ENCODE data around the gene CCDC187.

DNA sequence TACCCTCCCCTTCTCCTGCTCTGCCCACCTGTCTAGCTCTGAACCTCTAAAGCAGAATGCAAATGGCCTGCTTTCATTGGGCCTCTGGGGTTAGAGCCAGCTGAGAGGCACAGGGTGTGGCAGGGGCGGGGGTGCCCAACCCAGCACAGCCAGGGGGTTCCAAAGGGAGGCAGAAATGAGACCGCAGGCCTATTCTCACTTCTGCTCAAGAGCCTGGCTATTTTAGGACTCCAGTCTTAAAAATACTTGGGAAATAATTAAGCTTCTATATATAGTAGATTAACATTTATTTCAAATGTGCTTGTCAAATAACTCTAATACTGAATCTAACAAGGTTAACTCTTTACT, 63.9 kb downstream of the CCDC187 start:
- TF ChIP-seq GATA2 (IDR thresholded peaks at IDR 0.05; ENCODE audit: low read depth, low read length) (no peak), GATA3 (IDR thresholded peaks at IDR 0.05; ENCODE audit: low read depth, low read length) (no peak)
